Heart right ventricle (tissue), 16 donors: ENCODE data around the gene PHACTR3. TPM values are rescaled to one million over a fixed set of nuclear protein-coding genes. Genes with fewer than 3 reads are reported as not detected.

Source experiments
- ATAC-seq, 8 donors: fragments of 200-7000 bp; cut with Tn5 transposase; one replicate each; pipeline ENCODE4 v1.9.1; 2020; ENCODE audit warnings: mild to moderate bottlenecking in 8 of 8, moderate library complexity in 8 of 8, moderate number of reproducible peaks in 1 of 8
- DNase-seq, 2 donors: peaks; one replicate each; pipeline ENCODE4 v3.0.0-alpha.2; 2020
- H3K27ac ChIP-seq, 10 donors: fragments of 200-600 bp; sonication (generic) in 2 of 10; one replicate each; pipeline versions ENCODE4 v1.5.0 to v1.8.0; 2020 to 2022; ENCODE audit warnings: mild to moderate bottlenecking in 3 of 10
- H3K27me3 ChIP-seq, 7 donors: fragments of 200-600 bp; one replicate each; pipeline ENCODE4 v1.8.0; 2021 to 2022; ENCODE audit warnings: mild to moderate bottlenecking in 2 of 7
- H3K36me3 ChIP-seq, 9 donors: fragments of 200-600 bp; sonication (generic) in 1 of 9; one replicate each; pipeline versions ENCODE4 v1.5.0 to v1.8.0; 2020 to 2022; ENCODE audit warnings: mild to moderate bottlenecking in 2 of 9
- H3K4me1 ChIP-seq, 9 donors: fragments of 200-600 bp; sonication (generic) in 1 of 9; one replicate each; pipeline versions ENCODE4 v1.5.0 to v1.8.0; 2020 to 2022; ENCODE audit warnings: mild to moderate bottlenecking in 4 of 9
- H3K4me3 ChIP-seq, 10 donors: fragments of 200-600 bp; sonication (generic) in 2 of 10; one replicate each; pipeline versions ENCODE4 v1.5.0 to v1.8.0; 2020 to 2022; ENCODE audit warnings: mild to moderate bottlenecking in 7 of 10, moderate library complexity in 2 of 10
- H3K9me3 ChIP-seq, 11 donors: fragments of 200-600 bp in 10 of 11; sonication (generic) in 2 of 11; one replicate each; pipeline versions ENCODE4 v1.5.0 to v1.8.0; 2013 to 2022; ENCODE audit warnings: mild to moderate bottlenecking in 2 of 11, control low read depth in 1 of 11, moderate library complexity in 1 of 11
- CTCF ChIP-seq, 9 donors: fragments of 200-600 bp; sonication (generic) in 2 of 9; IDR thresholded peaks; one replicate each; pipeline versions ENCODE4 v1.5.0 to v1.8.0; 2021 to 2022; ENCODE audit warnings: antibody characterized with exemption in 9 of 9, mild to moderate bottlenecking in 5 of 9, moderate library complexity in 1 of 9
- WGBS, 2 donors: extraction: QIAGEN DNeasy Blood & Tissue Kit; methylation state at CpG; one replicate each; pipeline ENCODE4 v1.1.7; 2013; ENCODE audit warnings: inconsistent platforms in 1 of 2; 5-methylcytosine and 5-hydroxymethylcytosine counted together
- intact Hi-C, 10 donors: fragments of 100-400 bp; cut with DNase I; formaldehyde crosslinking; loops; one replicate each; pipeline versions ENCODE4 v1.11.1 to v1.14.2; 2022
- polyA plus RNA-seq, 2 donors: library from polyadenylated mRNA; stranded (reverse); fragments of 200-250 nt; gene quantifications; one replicate each; pipeline ENCODE4 v1.2.3, GENCODE V29; 2013
- total RNA-seq, 10 donors: library from RNA; stranded (reverse); fragmentation: NEBNext Ultra II Directional in 3 of 10; extraction: Animal tissue kit (Norgen Biotek cat#: 25700) in 3 of 10; gene quantifications; one replicate each; pipeline versions ENCODE4 v1.2.1 to v1.2.4, GENCODE V29; 2021 to 2023
- donor health status: Arrhythmogenic right ventricular cardiomyopathy.
- donor health status: ischemic (EF 13 %, LVEDD 7.1; RV severe dilation, severe dysfunction).
- donor health status: healthy with polysubstance abuse.
- donor health status: DM: no; HTN: yes; CAD: no.
- donor health status: DM: no; HTN: no; CAD: no.
- donor health status: ischemic (EF 25% LVEDD 6.9; RV normal size, moderate dysfunction).
- donor health status: ischemic (EF 25% LVEDD 5.7; RV mildly dilated, moderate dysfunction).
- donor health status: healthy.
- donor health status: DM: yes; HTN: yes; CAD: no.
- donor health status: Ischemic cardiomyopathy.
- donor health status: ischemic (EF 35%, LVEDD 5.7; RV mildly dilated, moderate dysfunction).
- donor health status: nonischemic (EF 11% LVEDD 7.7; RV severe dilation, severe dysfunction).
- donor health status: DM: yes; HTN: yes; CAD: no.
- donor health status: PGD.
- donor health status: ischemic (EF 29% LVEDD 5.4; RV normal size, mild dysfunction).
- donor health status: nonischemic (EF 23%, LVEDD 6.1; RV moderate dilation, normal function).

The PHACTR3 gene
- total and polyA plus RNA-seq, 12 donors, result 0.51 to 24.1 (median 3.7) TPM

GRCh38 chr20:59752101-59752586 is 147.8 kb downstream of the PHACTR3 start:
- no peak for TF ChIP-seq CTCF (IDR thresholded peaks at IDR 0.05)
- Histone ChIP-seq H3K4me1 (peaks cover 0 to 42% (median 29%) of the 10 kb centered on the region in 9 donors), H3K36me3 (no peaks in the 10 kb centered on the region), H3K27me3 (peaks cover 0 to 62% (median 23%) of the 10 kb centered on the region in 7 donors), H3K4me3 (peak overlapping the region in 3 of 10 donors; percentile 6 to 26 (median 24)), H3K9me3 (no peaks in the 10 kb centered on the region), H3K27ac (peak overlapping the region in 4 of 10 donors; percentile 56 to 82 (median 70))
- ATAC-seq, result peak; percentile 63 to 86 (median 80)
- intact Hi-C loops, result loop anchor here in 4 of 10 donors (5.0 kb wide), 3 partner anchors 150 to 180 kb away; partner anchors contain the start of gene PHACTR3 (in 1 of the 4)
- DNase-seq, result peak; percentile 59 to 71
- WGBS, 2 donors, result 27 to 38% methylated on average over 17 of the region's 17 CpGs

- DNase-seq, result peak; percentile 24 to 58
- WGBS, 2 donors, result 27 to 33% methylated on average over 20 of the region's 20 CpGs
- Histone ChIP-seq H3K4me1 (peaks cover 0 to 42% (median 29%) of the 10 kb centered on the region in 9 donors), H3K4me3 (peak overlapping the region in 4 of 10 donors; percentile 6 to 29 (median 25)), H3K27ac (peak overlapping the region in 6 of 10 donors; percentile 55 to 82 (median 67)), H3K9me3 (no peaks in the 10 kb centered on the region), H3K27me3 (peaks cover 0 to 60% (median 23%) of the 10 kb centered on the region in 7 donors), H3K36me3 (no peaks in the 10 kb centered on the region)
- TF ChIP-seq CTCF (IDR thresholded peaks at IDR 0.05), result no peak
- ATAC-seq, result peak; percentile 27 to 73 (median 52)
- intact Hi-C loops, result loop anchor here in 4 of 10 donors (5.0 kb wide), 3 partner anchors 151 to 181 kb away; partner anchors contain the start of gene PHACTR3 (in 1 of the 4)
Observed at GRCh38 chr20:59752704-59753460, 148.5 kb downstream of the PHACTR3 start.

- peaks cover 0 to 39% (median 28%) of the 10 kb centered on the region in 9 donors for H3K4me1 ChIP-seq
- no peak overlapping the region for H3K4me3 ChIP-seq
- intact Hi-C loops, result loop anchor here in 4 of 10 donors (5.0 kb wide), 3 partner anchors 152 to 182 kb away; partner anchors contain the start of gene PHACTR3 (in 1 of the 4)
- TF ChIP-seq CTCF (IDR thresholded peaks at IDR 0.05), result no peak
- H3K27me3 ChIP-seq, result peaks cover 0 to 60% (median 23%) of the 10 kb centered on the region in 7 donors
- DNase-seq, result no peak
- 40 to 59% methylated on average over 10 of the region's 10 CpGs for WGBS, 2 donors
- H3K36me3 ChIP-seq, result no peaks in the 10 kb centered on the region
- H3K9me3 ChIP-seq, result no peaks in the 10 kb centered on the region
- H3K27ac ChIP-seq, result peak overlapping the region in 4 of 10 donors; percentile 55 to 82 (median 70)
- ATAC-seq, result peak in 4 of 8 donors; percentile 21 to 30 (median 28)
Observed at GRCh38 chr20:59753836-59754235, 149.5 kb downstream of the PHACTR3 start.

- intact Hi-C loops, result loop anchor here in 4 of 10 donors (5.0 kb wide), 3 partner anchors 152 to 182 kb away; partner anchors contain the start of gene PHACTR3 (in 1 of the 4)
- ATAC-seq, result no peak
- WGBS, 2 donors, result 62 to 68% methylated on average over 9 of the region's 9 CpGs
- DNase-seq, result no peak
- H3K27ac ChIP-seq, result no peak overlapping the region
- H3K4me3 ChIP-seq, result no peak overlapping the region
- H3K9me3 ChIP-seq, result no peaks in the 10 kb centered on the region
- H3K27me3 ChIP-seq, result peaks cover 0 to 59% (median 23%) of the 10 kb centered on the region in 7 donors
- no peaks in the 10 kb centered on the region for H3K36me3 ChIP-seq
- peaks cover 0 to 33% (median 27%) of the 10 kb centered on the region in 9 donors for H3K4me1 ChIP-seq
- TF ChIP-seq CTCF (IDR thresholded peaks at IDR 0.05), result no peak
Observed at GRCh38 chr20:59754551-59754950, 150.2 kb downstream of the PHACTR3 start.
